GM19043 (cell line): ENCODE data around the gene CILP.
"Not testable (repeated sequence)": the region's sequence is repeated elsewhere in the genome, so short reads cannot be mapped to it uniquely, and the experiment has no call there.

Source experiments
- ATAC-seq: cut with Tn5 transposase; IDR thresholded peaks from one replicate; pipeline ENCODE4 v1.9.1; 2021; ENCODE audit warnings: low read depth; ENCODE audit not compliant: unreplicated experiment

CILP gene

DNA sequence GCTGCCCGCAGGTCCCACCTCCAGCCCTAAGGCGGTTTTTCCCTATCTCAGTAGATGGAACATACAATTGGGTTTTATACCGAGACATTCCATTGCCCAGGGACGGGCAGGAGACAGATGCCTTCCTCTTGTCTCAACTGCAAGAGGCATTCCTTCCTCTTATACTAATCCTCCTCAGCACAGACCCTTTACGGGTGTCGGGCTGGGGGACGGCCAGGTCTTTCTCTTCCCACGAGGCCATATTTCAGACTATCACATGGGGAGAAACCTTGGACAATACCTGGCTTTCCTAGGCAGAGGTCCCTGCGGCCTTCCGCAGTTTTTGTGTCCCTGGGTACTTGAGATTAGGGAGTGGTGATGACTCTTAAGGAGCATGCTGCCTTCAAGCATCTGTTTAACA, 15.6 kb upstream of the CILP start:
- not testable (repeated sequence) for ATAC-seq

DNA sequence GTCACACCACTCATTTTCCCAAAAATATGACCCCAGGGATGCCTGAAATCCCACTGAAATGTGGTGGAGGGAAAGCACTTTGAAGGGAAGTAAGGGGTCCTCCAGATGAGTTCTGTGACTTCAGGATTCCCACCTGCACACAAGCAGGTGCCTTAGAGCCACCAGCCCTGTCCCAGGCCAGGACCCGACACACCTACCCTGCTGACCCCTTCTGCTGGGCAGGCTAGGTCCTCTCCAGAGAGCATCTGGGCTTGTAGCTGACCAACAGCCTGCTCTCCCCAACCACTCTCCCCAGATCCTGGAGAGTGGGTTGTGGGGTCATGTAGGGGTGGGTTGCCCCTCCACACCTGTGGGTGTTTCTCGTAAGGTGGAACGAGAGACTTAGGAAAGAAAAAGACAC, 14.9 kb upstream of the CILP start:
- ATAC-seq = no peak

DNA sequence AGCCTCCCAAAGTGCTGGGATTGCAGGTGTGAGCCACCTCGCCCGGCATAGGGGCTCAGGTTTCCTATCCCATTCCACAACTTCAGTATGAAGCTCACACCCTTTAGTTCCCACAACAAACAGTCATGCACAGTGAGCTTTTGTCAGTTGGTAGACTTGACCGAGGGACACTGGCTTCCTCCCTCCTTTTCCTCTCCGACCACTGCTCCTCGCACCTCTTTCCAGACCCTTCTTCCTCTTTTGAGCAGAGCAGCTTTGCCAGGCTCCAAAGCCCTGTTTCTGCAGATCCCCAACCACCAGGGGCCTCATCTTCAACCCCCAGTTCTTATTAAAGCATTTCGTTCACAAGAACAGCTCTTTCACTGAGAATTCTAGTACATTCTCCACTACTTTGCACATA, 12.7 kb upstream of the CILP start:
- no peak for ATAC-seq

DNA sequence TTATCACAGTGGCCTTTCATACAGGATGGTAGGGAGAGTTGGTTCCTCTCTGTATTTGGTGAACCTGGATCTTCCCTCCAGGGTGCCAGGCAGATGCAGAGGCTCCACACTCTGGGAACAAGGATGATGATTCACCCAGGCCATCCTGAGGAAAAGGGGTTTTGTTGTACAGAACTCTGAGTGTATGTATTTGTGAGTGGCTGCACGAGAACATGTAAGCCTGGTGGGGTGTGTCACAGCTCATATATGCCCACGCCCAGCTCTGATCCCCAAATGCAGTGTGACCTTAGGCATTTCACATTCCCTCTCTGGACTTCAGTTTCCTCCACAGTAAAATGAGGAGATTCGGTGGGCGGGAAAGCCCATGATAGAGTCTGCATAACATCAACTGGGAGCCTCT, 11.6 kb upstream of the CILP start:
- no peak for ATAC-seq

DNA sequence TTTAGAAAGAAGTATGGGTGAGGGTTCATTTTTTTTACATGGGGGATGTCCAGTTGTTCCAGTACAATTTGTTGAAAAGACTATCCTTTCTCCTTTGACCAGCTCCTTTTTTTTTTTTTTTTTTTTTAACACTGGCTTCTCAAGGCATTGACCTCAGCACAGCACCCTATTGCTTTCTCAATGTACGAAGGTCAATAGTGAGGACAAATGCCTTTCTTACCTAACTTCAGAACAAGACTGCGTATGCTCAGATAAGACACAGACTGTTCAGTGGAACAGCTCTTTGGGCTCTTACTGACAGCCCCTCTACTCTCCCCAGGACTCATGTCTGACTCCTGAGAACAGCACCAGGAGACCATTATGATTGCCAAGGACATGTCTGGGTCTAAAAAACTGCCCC, 10.4 kb upstream of the CILP start:
- no peak for ATAC-seq

DNA sequence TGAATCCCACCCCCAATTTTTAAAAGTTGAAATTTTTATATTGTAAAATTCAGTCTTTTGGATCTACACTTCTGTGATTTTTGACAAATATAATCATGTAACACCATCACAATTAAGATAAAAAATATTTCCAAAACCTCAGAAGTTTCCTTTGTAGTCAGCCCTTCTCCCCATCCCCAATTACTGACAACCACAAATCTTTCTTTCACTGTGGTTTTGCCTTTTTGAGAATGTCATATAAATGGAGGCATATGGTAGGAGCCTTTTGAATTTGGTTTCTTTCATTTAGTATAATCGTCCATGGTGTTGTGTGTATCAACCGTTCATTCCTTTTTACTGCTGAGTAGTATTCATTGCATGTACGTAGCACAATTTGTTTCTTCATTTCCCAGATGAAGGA, 7.9 kb upstream of the CILP start:
- ATAC-seq = no peak

DNA sequence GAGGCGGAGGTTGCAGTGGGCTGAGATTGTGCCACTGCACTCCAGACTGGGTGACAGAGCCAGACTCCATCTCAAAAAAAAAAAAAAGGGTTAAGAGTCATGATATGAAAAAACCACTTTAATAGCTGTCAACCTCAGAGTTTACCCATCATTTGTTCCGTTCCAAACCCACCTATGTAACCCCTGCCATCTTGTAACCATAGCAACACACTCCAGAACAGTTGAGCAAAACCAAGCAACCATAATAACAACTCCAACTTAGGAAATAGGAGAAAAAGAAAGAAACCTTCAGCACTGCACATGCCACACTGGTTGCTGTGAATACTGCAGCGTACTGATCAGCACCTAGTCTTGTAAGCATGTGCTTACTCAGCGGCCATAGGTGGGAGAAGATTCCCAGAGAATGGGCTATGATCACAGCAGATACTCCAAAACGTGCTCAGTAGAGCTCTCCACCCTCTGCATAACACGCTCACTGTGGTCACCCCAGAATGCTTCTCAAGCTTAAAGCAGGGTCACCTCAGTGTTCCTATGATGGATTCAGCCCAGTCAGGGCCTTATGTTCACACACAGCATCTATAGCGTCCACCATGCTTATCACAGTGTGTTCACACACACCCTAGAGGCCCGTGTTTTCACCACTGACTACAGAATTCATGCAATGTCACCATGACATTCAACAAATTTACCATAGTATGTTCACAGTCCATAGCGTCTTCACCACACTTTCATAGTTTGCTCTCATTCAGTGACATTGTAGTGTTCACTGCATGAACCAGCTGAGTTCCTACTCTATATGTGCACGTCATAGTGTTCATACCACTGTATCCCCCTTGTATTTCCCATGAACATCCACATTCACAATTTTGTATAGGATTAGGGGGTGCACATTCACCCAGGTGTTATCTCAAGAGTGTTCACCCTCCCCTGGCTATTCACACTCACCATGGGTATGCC, 6.5 kb upstream of the CILP start:
- no peak for ATAC-seq

DNA sequence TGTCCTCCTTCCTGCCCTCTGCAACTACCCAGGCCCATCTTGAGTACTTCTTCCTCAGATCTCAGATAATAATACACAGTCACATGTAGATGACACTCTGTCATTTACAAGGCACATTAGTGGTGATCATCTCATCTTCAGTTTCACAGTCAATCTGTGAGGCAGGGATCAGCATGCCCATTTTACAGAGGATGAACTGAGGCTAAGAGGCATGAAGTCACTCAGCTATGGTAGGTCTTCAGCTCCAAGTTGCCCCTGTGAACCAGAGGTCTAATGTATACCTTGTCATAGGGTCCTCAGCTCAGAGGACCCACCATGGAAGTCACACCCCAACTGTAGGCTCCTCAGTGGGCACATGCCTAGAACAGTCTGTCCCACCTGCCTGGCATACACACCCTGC, 4.2 kb upstream of the CILP start:
- no peak for ATAC-seq

DNA sequence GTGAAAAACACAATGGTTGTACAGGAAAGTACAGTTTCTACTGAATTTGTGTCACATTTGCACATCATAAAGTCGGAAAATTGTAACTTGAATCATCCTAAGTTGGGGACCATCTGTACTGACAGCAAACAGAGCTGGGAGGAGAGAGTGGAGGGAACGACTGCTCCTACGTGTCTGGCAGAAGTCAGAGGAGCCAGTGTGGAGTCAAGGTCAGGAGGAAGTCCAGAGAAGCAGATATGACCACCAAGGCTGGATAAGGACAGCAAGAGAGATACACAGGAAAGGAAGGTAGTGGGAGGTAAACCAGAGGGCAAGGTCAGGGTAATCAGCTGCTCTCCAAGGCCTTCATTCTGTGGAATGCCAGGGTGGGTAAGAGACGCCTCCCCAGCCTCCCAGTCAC, 2.7 kb upstream of the CILP start:
- no peak for ATAC-seq

DNA sequence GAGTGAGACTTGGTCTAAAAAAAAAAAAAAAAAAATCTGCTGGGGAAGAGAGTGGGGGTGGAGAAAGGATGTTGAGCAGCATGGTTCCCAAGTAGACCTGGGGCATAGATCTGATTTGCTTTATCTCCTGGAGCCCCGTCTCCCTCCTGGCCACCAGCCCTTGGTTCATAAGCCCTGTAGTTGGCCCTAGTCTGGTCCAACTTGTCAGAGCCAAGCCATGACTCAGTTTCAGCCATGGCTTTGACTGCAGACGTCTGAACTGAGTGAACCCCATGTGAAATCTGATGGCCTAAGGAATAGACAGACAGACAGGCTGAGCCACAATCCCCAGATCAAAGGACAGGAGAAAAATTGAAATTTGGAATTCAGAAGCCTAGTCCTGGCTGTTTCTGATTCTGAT, 2.0 kb upstream of the CILP start:
- no peak for ATAC-seq

DNA sequence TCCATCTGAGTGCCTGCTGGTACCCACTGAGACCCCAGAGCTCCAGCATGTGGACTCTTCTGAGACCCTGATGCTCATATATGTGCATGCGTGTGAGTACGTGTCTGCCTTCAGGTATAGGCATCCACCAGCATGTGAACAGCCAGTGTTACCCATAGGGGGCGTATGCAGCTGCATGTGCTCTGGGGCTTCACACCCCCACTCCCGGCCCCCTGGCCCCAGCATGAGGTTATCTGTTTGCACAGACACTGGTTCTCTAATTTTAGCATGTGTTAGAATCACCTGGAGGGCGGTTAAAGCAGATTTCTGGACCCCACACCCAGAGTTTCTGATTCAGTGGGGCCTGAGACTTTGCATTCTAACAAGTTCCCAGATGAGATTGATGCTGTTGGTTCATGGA, 824 bp upstream of the CILP start:
- ATAC-seq = no peak

DNA sequence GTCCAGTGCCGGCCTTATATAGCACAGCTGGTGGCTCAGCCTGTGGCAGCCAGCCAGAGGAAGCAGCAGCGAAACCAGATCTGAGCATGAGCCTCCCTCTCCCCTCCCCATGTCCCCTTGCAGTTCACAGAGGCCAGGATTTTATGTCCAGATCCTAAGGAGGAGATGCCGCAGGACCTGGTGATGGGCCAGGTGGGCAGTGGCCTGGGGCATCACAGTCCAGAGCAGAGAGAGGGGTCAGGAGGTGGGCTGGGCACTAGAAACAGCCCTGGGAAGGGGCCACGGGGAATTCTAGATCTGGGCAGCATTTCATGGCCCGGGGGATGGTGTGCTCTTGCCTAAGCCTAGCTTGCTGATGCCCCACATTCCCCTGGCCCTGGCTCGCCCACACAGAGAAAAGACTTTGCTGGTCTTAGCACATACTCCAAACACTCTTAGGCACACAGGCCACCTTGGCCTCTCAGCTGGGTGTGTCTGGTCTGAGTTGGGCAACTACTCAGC, 259 bp upstream of the CILP start:
- ATAC-seq = no peak

DNA sequence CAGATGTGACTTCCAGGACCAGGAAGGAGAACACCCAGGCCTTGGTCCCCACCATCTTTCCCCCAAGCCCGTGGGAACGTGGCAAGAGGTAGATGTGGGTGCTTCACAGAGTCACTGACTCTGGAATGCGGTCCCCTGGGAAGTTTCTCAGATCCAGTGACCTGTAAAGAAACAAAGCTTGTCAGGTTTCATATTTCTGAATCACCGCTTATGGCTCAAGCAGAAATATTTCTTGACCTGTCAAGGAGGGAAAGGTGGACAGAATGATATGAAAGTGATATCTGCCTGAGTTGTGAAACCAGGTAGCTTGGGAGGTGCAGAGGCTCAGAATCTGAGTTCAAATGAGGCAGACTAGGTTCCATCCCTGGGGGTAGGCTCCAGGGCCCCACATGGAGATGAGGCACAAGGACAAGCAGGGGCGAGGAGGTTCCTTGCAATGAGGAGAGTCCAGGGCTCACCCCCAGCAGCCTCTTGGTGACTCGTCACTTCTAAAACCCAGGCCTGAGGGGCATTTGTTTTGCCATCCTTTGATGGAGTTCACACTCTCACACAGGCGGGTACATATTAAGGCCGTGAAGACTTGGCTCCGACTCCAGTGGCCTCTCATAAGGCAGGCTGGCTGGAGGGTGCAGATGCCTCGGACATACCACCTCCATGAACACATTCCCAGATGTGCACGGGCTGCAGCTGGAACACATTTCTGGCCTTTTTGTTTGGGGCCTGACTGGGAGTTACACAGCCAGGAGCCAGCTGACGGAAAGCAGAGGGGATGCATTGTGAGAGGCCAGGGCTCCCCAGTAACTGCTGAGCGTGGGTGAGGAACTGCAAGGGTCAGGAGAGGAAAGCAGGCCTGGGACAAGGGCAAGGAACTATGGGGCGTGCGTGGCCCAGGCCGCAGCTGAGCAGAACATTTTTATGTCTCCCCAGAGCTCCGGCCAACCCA, 1.3 kb downstream of the CILP start:
- ATAC-seq = no peak

DNA sequence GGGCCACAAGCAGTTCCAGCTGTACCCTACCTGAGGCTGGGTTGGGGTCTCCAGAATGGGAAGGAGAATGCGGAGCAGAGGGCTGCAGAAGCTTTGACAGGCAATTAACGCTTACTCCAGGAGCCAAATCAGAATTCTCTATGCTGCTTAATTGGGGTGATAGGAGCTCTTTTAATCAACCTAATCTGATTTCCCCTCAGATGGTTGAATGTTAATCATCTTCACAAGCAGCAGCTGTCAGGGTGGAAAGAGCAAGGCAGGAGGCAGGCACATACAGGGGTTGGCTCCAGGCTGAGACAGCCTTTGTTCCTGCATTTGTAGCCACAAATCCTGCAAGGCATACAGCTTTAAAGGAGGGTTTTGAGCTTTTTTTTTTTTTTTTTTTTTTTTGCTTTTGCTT, 2.6 kb downstream of the CILP start:
- ATAC-seq = no peak

DNA sequence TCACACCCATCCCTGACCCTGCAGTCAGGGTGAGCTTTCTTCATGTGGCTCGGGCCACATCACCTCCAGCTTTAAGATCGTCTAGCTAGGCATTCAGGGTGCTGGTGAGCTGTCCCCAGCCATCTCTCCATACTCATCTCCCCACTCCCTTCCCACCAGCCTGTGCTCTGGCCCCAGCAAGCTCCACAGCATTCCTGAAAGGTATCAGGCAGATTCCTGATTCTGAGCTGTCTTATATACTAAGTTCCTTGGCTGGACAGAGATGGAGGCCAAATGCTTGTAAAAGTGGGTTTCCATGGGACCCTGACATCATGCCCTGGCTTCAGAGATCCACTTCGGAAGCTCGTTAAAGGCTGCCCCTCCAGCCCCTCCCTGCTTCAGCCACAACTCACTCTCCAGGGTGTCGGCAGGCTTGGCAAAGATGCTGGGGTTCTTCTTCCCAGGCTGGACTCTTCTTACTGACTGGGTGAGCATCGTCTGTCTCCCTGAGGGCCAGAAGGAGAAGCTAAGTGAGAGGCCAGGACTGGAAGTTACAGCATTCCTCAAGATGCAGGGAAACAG, 3.9 kb downstream of the CILP start:
- no peak for ATAC-seq

DNA sequence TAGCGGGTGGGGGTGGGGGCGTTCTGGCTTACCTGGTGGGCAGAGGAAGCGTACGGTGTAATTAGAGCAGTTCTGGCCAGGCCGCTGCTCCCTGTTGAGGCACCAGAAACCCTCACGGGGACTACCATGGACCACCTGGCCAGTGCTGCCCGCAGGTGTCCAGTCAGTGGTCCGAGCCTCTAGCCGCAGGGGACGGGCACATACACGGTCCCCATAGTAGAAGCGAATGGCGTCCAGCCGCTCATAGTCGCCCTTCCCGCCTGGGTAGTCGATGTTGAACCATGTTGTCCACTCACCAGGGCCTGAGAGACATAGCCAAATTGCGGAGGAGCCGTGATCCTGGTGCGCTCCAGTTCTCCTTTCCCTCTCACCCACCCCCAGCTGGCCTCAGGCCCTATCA, 4.5 kb downstream of the CILP start:
- ATAC-seq = no peak

DNA sequence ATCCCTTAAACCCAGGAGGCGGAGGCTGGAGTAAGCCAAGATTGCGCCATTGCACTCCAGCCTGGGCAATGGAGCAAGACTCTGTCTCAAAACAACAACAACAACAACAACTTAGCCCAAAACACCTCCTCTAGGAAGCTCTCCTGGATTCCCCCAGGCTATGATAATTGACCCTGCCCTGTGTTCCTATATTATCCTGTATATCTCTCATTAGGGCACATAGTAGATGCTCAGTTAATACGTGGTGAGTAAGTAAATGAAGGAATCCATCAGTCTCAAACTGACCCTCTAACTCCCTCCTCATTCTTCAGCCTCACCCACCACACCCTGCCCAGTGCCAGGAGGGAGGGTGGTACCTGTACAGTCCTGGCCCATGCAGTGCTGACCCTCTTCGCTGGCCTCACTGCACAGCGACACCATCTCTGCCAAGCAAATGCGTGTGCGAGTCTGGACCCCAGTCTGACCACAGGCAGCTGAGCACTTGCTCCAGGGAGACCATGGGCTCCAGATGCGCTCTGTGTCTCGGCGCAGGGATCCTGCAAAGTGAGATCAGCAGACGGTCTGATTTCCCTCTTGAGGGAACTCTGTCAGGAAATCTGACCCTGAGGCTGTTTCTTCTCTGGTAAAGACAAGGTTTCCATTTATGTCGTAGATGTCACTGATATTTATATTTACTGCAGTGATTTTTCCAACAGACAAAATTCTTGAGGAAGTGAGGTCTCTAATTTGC, 6.2 kb downstream of the CILP start:
- no peak for ATAC-seq

DNA sequence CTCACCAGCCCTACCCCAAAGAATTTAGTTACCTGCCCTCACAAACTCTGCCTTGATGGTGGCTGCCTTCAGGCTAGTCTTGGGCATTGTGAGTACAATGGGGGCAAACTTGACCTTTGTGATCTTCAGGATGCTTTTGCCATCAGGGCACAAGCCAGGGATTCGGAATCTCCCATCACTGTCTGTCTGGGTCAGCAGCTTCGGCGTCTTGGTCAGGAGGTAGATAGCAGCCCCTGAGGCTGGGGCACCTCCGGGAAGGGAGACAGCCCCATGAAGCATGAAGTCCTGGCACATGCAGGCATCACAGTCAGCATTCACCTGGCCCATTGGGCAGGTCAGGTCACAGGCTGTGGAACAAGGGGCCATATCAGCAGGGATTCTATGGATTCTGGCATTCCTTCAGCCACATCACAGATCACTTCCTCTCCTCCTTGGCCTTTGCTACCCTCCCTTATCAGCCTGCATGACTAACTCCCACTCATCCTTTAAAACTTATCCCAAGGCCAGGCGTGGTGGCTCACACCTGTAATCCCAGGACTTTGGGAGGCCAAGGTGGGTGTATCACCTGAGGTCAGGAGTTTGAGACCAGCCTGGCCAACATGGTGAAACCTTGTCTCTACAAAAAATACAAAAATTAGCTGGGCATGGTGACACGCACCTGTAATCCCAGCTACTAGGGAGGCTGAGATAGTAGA, 6.9 kb downstream of the CILP start:
- no peak for ATAC-seq

DNA sequence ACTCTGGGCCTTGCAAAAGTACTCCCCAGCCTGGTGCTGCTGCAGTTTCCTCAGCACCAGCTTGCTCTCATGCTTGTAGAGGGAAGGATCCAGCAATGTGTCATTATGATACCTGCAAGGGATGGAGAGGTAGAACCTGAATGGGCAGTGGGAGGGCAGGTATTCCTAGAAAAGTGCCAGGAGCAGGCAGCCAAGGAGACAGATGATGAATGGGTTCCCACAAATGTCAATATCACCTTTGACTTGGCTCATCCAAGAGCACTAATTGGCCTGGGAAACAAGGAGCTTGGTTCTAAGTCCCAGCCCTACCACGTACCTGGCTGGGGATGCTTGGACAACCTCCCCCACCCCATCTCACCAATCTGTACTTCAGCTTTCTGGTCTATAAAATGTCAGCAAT, 9.4 kb downstream of the CILP start:
- no peak for ATAC-seq

DNA sequence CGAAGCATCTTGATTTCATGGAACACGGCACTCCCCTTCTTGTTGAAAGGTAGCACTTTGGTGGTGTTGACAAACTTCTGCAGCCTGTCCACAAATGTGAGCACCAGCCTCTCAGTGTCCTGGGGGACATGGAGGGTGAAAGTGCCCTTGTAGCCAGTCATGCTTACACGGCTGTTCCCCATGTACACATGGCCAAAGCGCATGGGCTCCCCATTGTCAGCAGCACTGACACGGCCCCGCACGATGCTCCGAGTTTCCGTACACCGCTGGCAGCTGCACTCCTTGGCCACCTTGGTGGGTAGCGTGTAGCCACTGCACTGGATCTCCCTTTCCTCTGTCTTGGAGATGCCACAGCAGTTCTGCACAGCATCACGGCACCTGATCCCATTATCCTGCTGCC, 12.7 kb downstream of the CILP start:
- ATAC-seq = no peak
